GM19238 (cell line): ENCODE results near the gene IGF2R.
"Not testable (repeated sequence)": the region's sequence is repeated elsewhere in the genome, so short reads cannot be mapped to it uniquely, and the experiment has no call there.

ENCODE experiments used
- DNase-seq: peaks from one replicate; pipeline ENCODE4 v3.0.0; 2011; ENCODE audit warnings: low spot score; ENCODE audit not compliant: insufficient read length

Gene IGF2R

DNA sequence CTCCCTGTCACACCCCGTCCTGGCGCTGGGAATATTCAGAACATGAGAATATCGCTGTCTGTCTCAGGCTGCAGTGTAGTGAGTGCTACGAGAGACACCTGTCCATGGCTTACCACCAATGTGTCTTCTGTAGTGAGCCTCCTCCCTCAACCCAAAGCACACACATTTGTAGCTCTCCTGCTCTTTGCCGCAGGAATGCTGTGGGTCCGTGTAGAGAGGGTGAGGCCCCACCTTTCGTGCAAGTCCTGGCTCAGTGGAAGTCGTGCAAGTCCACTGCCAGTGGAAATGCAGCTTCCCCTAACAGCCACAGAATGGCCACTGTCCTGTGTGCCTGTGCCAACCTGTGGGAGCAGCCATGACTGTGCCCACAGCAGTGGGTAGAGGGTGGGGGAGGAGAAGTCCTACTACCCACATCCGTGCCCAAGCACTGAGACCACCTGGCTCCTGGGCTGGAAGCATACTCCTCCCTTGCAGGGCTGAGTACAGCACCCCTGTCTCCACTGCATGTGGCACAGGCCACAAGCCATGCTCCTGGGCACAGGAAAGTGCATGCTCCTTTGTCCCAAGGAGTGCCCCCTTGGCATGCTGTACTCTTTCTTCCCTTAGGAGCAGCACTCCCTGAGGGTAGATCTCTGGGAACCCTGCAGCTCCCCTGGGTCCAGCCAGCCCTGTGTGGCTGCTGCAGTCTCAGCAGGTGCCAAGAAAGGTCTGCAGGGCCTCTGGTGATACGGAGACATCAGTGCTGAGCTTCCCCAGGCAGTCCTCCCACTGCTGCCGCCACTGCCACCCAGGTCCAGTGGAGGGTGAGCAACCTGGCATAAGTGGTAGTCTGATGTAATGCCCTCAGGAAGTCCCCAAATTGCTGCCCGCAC, 28.0 kb downstream of the IGF2R start:
- no peak for DNase-seq

DNA sequence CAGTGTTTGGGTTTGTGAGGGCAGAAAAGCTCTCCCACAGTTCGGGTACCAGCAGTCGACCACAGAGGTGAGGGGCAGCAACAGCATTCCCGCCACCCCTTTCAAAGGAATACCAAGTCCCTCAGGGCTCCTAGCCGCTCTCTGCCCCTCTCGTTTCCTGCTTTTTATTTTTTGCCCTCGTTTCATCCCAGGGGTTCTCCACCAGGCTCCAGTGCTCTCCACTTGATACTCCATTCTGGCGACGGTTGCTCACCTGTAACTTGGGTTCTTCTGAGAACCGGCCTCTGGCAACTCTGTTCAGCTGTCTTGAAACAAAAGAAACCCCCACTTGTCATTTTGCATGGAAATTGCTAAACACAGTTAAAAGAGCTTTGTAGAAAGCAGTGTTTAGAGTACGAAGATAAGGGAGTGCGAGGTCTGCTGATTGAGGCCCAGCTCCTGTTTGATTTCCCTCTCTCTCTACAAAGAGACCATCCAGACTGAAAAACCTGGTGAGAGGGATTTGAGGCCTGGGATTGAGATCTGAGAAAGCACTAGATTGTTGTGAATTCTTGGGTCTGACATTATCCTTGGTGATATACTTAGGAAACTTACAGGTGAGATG, 28.7 kb downstream of the IGF2R start:
- no peak for DNase-seq

DNA sequence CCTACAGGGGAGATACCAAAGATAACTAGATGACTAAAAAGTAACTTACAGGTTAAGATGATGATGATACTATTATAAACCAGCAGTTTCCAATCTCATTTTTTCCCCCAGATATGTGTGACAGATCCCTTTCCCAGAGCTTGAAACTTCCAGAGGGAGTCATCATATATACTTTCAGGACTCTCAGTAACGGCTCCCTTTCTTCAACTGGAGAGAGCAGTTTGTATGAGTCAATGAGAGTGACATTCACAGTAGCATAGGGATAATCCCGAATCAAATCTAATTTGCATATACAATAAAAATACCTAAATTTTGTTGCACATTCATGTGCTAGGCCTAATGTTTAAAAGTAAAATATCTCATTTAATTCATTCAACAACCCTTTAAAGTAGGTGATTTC, 29.7 kb downstream of the IGF2R start:
- DNase-seq: no peak

DNA sequence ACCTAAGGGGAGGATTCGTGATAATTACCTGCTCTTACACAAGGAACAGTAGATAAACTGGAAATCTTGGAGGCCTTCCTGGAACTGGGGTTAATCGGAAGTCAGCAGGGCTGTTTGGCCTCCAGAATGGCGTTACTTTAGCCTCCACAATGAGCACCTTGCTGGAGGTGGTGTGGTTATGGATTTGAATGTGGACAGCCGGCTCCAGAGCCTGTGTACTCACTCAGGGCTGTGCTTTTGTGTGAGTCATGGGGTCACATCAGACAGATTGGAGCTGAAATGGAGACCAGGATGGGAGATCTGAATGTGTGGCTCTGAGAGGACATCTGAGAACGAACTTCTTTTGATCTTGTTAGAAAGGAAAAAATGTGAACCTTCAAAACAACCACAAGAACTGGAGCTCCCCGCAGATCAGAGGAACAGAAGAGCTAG, 30.4 kb downstream of the IGF2R start:
- no peak for DNase-seq

DNA sequence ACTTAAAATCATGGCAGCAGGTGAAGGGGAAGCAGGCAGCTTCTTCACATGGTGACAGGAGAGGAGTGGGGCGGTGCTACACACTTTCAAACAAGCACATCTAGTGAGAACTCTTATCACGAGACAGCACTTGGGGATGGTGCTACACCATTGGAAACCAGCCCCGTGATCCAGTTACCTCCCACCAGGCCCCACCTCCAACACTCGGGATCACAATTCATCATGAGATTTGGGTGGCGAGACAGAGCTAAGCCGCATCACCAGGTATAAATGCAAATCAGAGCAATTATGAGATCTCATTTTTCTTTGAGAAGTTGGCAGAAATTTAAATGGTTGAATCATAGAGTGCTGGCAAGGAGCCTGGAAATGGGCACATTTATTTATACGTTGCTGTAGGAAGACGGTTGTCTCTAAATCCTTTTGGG, 31.4 kb downstream of the IGF2R start:
- DNase-seq: no peak

DNA sequence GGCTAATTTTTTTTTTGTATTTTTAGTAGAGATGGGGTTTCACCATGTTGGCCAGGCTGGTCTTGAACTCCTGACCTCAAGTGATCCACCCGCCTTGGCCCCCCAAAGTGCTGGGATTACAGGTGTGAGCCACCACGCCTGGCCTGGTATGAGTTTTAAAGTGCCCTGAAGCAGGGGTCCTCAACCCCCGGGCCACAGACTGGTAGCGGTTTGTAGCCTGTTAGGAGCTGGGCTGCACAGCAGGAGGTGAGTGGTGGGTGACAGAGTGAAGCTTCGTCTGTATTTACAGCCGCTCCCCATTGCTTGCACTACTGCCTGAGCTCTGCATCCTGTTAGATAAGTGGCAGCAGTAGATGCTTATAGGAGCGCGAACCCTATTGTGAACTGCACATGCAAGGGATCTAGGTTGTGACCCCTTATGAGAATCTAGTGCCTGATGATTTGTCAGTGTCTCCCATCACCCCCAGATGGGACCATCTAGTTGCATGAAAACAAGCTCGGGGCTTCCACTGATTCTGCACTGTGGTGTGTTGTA, 32.1 kb downstream of the IGF2R start:
- not testable (repeated sequence) for DNase-seq

DNA sequence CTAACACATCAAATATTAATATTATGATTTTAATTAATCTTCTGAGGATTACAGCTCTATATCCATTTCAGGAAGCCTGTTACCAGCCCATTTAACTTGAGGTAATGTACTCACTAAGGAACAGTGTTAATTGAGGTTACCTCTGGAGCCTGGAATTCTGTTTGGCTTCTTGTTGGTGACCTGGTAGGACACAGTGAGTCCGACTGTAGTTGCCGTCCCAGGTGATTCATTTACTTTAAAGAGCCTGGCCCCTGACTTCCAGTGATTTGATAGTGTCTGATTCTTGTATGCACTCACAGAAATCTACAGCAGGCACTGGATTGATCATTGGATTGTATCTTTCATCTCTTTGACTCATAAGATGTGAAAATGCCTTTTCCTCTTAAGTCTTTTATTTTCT, 34.0 kb downstream of the IGF2R start:
- DNase-seq: no peak

DNA sequence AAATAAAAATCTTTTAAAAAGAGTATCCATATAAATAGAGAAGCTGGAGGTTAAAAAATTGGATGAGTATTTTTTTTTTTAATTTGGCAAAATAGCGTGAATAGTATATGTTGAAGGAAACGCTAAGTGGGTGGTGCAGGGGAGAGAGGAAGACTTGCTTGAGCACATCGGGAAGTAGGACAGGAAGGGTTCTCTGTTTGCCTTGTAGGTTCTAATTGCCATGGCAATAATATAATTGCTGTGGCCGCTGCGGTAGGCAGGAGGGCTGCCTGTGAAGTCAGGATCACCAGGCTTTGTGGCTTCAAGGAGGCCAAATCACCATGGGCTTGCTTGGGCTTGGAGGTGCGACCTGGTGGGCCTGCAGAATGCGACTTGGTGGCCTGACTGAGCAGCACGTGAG, 35.1 kb downstream of the IGF2R start:
- no peak for DNase-seq

DNA sequence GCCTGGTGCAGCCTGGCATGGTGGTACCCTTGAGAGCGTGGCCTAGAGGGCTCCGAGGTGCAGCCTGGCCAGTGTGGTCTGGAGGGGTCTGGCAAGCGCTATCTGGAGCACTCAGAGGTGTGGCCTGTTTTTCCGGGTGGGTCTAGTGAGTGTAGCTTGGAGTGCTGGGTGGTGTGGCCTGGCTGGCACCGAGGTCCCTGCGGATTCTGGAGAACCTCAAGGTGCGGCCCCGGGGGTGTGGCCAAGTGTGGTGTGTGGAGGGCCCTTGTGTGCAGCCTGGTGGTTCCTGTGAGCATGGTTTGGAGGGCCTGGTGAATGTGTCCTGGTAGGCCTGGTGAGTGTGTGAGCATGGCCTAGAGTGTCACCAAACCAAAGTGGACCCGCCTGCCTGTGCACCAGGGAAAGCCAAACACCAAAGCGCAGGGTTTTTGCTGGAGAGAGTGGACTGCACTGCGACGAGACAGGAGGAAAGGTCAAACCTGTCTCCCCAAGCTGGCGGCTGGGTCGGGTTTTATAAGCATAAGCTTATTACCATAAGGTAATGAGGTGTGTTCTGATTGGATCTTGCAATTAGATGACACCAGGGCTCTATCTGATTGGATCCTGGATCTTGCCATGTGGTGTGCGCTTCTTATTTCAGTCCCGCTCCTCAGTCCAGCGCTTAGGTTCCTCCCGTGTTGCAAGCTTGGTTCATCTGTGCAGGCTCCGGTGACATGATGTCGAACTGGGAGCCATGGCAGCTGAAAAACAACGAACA, 35.7 kb downstream of the IGF2R start:
- DNase-seq: no peak

DNA sequence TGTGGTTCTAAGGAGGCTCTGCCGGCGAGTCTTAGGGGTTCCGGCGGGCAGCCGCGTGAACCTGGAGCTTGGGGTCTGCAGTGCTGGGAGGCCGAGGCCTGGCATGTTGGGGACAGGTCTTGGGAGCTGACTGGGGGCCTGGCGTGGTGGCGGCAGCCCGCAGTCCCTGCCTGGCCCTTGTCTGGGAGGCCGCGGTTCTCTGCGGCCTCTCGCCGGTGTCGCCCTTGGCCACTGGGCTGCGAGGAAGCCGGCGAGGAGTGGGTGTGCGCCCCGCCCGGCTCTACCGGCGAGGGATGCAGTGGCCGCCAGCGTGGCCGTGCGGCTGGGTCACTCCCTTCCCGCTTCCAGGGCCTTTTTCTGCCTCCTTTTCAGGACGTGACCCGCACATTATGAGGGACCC, 36.3 kb downstream of the IGF2R start:
- DNase-seq: no peak

DNA sequence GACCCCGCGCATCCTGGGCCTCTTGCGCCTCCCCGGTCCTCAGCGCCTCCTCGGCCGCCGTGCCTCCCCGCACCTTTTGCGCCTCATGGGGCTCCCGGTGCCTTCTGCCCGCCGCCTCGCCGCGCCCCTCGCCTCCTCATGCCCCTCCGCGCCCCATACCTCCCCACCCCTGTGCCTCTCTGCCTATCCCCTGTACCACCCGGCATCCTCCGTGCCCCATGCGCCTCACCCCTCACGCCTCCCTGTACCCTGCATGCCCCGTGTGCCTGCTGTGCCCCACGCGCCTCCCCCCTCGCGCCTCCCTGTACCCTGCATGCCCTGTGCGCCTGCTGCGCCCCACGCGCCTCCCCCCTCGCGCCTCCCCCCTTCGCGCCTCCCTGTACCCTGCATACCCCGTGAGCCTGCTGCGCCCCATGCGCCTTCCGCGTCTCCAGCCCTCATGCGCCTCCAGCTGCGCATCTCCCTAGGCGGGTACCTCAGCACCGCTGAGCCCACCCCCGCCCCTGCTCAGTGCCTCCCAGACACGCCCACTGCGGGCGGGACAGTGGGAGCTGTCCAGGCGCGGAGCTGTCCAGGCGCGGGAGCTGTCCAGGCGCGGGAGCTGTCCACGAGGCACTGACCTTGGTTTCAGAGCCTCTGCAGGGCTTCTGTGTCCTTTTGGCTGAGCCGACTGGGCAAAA, 37.1 kb downstream of the IGF2R start:
- DNase-seq: no peak

DNA sequence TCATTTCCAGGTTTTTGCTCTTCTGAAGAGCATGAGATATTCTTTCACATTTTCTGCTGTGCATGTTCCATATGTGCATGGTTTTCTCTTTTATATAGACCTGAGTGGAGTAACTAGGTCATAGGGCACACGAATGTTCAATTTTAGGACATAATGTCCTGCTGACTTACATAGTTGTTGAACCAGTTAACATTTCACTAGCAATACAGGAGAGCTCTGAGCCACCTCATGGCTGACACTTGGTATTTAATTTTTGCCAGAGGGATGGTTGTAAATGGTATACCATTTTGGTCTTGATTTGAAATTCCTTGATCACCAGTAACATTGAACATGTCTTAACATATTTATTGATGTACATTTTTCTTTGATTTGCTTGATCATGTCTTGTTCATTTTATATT, 38.3 kb downstream of the IGF2R start:
- DNase-seq: no peak

DNA sequence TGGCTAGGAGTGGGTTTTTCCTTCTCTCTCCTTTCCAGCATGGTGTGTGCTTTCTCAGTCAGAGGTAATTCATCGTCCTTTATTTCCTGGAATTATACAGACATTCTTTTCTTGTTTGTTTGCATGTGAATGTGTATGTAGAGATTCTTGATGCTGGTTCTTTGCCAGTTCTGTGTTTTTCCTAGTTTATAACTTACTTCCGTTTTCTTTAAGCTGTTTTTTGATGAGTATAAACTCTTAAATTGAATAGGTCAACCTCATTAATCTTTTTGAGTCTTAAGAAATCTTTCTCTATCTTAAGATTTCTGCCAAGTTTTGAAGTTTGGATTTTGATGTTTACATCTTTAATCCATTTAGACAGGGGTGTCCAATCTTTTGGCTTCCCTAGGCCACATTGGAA, 38.7 kb downstream of the IGF2R start:
- no peak for DNase-seq

DNA sequence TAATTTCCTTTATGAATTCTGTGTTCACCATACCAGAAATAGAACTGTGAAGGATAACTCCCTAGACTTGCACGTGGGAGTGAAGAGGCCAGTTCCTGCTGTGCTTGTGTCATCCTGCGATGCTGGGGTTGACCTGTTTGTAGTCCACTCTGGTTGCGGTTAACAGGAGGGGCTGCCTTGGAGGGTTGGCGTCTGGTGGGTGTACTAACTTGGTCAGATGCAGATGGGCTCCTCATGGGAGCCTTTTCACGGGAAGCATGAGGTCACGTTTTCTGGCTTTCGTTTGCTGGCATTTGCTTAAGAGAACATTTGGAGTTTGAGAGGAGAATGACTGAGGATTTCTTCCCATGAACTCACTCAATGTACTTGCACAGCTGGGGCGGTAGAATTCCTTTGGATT, 41.2 kb downstream of the IGF2R start:
- no peak for DNase-seq

DNA sequence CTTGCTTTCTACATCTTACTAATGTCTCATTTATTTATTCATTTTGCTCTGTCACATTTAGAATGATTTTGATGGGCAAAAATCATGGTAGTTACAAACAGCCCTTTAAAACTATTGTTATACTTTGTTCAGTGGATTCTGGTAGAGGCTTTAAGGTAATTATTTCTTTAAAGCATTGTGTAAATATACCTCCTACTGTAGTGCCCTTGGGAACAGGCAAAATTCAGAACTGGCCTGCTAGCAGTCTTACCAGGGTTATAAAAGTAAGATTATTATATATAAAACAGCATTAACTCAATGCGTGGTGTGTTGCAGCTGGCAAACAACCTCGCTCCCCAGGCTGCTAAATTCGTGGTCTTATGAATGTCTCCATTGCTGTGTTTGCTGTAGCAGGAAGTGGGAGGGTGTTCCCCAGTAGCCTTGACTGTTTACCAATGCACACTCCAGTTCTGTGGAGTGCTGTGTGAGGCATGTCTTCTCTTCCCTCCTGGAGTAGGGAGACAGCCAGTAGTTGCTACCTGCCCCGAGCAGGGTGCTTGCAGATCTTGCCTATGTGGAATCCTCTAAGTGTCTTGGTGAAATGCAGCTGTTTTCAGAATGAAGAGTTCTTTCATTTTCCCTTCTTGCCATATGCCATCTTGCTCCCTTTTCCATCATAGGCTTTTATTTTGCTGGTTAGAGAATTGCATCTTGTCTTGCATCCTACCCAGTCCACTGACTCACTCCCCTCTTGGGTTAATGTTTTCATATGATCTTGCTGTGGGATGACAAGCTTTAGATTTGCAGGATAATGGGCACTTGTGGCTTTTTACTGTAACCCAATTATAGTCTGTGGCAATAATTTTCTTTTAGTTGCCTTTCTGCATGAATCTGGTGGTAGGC, 45.3 kb downstream of the IGF2R start:
- DNase-seq: no peak

DNA sequence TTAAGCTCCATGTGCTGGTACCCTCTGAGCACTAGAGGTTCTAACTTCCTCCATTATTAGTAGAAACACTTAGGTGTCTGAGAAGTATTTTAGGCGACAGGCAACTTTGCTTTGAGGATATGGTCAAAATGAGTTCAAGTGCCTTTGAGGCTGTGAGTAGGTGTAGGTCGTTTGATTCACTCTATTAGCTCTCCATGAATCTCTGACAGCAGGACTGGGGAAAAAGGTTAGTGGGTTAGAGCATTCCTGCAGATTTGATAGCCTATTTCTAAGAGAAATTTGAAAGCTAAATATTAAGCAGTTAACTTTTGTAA, 45.9 kb downstream of the IGF2R start:
- DNase-seq: no peak

DNA sequence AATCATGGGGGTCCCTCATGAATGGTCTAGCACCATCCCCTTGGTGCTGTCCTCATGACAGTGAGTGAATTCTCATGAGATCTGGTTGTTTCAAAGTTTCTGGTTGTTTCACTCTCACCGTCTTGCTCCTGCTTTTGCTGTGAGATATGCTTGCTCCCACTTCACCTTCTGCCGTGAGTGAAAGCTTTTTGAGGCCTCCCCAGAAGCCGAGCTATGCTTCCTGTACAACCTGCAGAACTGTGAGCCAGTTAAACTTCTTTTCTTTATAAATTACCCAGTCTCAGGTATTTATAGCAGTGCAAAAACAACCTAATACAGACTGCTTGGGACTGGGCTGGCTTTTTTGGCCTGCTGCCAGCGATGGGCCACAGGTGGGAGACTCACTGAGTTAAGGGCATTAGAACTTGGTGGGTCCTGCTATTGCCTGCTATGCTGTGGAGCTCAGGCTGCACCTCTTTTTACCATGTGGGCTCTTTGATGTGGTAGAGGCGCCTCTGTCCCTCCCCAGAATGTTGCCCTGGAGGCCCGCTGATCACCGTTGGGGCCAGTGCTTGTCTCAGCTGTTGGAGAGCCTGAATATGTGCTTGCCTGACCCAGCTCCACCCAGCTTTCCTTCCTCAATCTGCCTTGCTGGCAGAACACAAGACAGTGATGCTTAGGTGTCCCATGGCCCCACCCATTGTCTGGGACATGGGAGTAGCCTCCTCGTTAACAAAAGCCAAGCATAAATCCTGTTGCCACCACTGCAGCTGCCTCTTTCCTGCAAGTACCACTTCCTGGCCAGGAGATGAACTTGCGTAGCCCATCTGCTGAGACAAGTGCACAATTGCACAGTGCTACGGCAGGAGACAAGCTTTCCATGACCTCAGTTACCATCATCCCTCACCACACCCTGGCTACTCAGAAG, 47.1 kb downstream of the IGF2R start:
- no peak for DNase-seq

DNA sequence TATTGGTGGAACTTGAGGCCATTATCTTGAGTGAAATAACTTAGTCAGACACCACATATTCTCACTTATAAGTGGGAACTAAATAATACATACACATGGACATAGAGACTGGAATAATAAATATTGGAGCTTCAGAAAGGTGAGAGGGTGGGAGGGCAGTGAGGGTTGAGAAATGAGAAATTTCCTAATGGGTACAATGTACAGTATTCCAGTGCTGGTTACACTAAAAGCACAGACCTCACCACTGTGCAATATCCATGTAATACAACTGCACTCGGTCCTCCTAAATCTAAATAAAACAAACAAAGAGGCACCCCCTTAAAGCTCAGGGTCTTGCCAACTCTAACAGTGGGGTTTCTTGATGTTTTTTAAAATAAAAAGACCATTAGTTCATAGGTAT, 53.2 kb downstream of the IGF2R start:
- DNase-seq: no peak

DNA sequence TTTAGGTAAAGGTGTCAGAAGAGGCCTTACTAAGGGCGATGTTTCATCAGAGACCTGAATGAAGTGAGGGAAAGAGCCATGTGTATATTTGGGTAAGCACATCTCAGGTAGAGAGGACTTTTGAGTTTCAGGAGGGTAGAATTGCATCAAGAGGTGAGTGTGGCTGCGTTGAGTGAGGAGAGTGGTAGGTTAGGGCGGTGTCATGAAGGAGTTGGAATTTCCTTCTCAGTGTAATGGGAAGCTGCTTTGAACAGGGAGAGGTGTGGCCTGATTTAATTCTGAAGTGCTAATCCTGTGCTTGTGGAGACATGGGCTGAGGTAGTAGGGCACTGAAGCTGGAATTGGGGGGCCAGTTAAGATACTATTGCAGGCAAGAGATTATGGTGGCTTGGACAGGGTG, 53.9 kb downstream of the IGF2R start:
- DNase-seq: no peak

DNA sequence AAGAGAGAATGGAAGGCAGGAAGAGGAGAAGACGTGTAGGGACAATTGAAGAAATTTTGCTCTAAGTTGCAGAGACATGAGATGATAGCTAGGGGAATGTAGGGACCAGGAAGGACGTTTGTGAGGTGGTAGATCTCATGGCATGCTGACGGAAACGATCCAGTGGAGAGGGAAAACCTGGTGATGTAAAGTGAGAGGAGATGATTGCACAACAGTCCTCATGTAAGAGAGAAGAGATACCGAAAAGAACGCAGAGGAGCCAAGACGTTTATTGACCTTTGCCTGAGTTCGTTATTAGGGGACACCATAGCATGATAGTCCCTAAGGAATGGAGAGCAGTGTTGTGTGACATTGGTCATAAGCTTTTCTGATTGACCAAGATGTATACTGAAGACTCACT, 55.3 kb downstream of the IGF2R start:
- no peak for DNase-seq
